NB4 (cell line): ENCODE results near the gene MMP25.

Experiments
- DNase-seq: peaks from one replicate; pipeline ENCODE4 v3.0.0; 2010; ENCODE audit warnings: low read depth
- H3K4me3 ChIP-seq: one replicate; pipeline ENCODE4 v1.5.1; 2011; ENCODE audit warnings: mild to moderate bottlenecking, low read depth, low read length, moderate library complexity
- MYC ChIP-seq: IDR thresholded peaks from 2 replicates; pipeline ENCODE4 v1.6.1; 2011; ENCODE audit warnings: low read depth, low read length
- POLR2A ChIP-seq: IDR thresholded peaks from 2 replicates; pipeline ENCODE4 v1.6.1; 2011; ENCODE audit warnings: mild to moderate bottlenecking; ENCODE audit not compliant: insufficient read length; ENCODE audit errors: extremely low read depth
- TF ChIP-seq, protein P1 (sequence below): IDR thresholded peaks from one replicate; pipeline ENCODE4 v1.5.1; 2012; ENCODE audit warnings: low read depth, low read length
- TF ChIP-seq, protein P2 (sequence below): IDR thresholded peaks from 2 replicates; pipeline ENCODE4 v1.6.1; 2011; ENCODE audit warnings: low read depth, low read length

Gene MMP25

DNA sequence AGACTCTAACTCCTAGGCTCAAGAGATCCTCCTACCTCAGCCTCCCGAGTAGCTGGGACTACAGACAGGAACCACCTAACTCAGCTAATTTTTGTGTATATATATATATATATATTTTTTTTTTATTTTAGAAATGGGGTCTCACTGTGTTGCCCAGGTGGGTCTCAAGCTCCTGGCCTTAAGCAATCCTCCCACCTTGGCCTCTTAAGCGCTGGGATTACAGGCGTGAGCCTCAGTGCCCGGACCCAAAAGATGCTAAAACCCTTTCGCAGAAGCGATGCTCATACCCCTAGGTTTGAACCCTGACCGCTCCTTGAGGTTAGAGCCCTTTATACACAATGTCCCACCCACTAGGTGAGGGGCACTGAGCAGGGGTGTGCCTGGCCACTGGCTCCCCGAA is 35.9 kb upstream of the MMP25 start:
- TF ChIP-seq POLR2A (no peak), MYC (no peak)
- TF ChIP-seq, protein P1, sequence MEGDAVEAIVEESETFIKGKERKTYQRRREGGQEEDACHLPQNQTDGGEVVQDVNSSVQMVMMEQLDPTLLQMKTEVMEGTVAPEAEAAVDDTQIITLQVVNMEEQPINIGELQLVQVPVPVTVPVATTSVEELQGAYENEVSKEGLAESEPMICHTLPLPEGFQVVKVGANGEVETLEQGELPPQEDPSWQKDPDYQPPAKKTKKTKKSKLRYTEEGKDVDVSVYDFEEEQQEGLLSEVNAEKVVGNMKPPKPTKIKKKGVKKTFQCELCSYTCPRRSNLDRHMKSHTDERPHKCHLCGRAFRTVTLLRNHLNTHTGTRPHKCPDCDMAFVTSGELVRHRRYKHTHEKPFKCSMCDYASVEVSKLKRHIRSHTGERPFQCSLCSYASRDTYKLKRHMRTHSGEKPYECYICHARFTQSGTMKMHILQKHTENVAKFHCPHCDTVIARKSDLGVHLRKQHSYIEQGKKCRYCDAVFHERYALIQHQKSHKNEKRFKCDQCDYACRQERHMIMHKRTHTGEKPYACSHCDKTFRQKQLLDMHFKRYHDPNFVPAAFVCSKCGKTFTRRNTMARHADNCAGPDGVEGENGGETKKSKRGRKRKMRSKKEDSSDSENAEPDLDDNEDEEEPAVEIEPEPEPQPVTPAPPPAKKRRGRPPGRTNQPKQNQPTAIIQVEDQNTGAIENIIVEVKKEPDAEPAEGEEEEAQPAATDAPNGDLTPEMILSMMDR, result no peak
- TF ChIP-seq, protein P2, sequence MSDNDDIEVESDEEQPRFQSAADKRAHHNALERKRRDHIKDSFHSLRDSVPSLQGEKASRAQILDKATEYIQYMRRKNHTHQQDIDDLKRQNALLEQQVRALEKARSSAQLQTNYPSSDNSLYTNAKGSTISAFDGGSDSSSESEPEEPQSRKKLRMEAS, result no peak
- no peak overlapping the region for H3K4me3 ChIP-seq
- DNase-seq, result no peak

DNA sequence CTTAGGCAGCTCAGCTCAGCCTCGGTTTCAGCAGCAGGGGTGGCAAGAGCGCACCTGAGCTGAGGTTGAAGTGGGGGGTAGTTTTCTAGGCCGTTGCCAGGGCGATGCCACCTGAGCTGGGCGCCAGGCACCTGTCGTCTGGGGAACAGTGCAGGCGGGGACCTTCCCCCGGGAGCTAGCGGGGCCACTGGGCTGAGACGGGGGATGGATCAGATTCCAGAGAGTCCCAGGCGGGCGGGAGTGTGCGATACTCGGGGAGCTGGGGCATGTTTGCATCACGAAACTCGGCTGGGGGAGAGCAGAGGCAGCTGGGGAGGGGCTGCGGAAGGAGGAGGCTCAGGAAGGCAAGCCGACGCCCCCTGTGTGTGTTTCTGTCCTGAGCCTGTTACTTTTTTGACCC is 34.1 kb upstream of the MMP25 start:
- TF ChIP-seq MYC (no peak), POLR2A (no peak)
- TF ChIP-seq, protein P2, result no peak
- TF ChIP-seq, protein P1, result no peak
- DNase-seq, result no peak
- no peak overlapping the region for H3K4me3 ChIP-seq

DNA sequence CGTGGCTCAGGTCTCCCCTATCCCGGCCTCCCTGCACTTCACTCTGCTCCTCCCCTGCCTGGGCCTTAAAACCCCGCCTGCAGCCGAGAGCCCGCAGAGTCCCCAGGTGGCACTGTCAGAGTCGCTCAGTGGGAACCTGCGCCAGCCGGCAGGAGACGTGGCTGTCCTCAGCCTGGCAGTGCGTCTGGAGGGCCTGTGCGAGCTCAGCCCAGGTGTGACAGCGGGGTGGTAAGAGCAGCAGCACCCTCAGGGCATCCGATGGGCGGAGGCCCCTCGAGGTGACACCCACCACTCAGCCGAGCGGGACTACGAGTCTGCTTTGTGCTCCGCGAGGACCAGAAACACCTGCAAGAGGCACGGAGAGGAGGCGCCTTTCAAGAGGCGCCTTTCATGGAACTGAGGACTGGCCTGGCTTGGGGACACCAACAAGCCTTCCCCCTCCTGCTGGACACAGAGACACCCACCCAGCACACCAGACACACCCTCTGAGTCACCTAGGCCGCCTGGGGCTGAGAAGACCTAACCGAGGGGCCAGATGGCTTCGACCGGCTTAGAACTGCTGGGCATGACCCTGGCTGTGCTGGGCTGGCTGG is 33.4 kb upstream of the MMP25 start, which contains the start of gene CLDN9:
CLDN9 (plus strand) TSS at position 96 of the 593 bp plus-strand sequence; CDS start at position 536, 440 bp downstream.
- H3K4me3 ChIP-seq, result no peak within 1 kb of the TSS
- no peak for DNase-seq
- no peak for TF ChIP-seq MYC

DNA sequence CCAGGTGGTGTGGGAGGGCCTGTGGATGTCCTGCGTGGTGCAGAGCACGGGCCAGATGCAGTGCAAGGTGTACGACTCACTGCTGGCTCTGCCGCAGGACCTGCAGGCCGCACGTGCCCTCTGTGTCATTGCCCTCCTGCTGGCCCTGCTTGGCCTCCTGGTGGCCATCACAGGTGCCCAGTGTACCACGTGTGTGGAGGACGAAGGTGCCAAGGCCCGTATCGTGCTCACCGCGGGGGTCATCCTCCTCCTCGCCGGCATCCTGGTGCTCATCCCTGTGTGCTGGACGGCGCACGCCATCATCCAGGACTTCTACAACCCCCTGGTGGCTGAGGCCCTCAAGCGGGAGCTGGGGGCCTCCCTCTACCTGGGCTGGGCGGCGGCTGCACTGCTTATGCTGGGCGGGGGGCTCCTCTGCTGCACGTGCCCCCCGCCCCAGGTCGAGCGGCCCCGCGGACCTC is 32.8 kb upstream of the MMP25 start:
- no peak for TF ChIP-seq MYC
- TF ChIP-seq, protein P1, result no peak
- TF ChIP-seq POLR2A, result no peak
- TF ChIP-seq, protein P2, result no peak
- H3K4me3 ChIP-seq, result no peak overlapping the region

DNA sequence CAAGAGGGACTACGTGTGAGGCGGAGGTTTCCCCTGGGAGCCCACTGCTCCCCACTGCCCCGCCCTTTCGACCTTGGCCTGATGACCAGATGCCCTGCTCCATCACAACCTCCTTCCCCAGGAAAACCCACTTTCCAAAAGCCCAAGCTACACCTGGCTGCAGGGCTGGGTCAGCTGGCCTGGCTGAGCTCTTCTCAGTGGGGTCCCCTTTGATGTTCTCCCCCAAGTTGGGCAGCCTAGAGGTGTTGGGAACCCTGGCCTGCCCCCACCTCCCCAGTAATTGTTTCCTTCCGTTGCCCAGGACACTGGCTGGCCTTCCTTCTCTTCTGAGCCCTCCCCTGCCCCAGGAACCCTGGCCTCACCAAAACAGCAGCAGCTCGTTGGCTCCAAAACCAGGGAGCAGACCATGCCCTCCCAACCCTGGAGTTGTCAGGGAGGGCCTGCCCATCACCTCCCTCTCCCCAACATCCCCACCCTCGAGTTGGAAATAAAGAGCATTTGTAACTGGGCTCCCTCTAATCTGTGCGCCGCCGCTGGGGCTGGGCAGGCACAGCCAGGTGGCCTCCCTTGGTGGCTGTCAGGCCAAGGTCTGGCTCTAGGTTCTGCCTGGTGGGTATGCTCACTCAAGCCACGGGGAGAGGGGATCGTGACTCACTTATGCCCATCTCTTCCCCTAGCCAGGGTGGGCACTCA is 32.2 kb upstream of the MMP25 start:
- TF ChIP-seq, protein P1, result no peak
- TF ChIP-seq, protein P2, result no peak
- TF ChIP-seq MYC (no peak), POLR2A (no peak)
- no peak for DNase-seq
- H3K4me3 ChIP-seq, result no peak overlapping the region

More for the DNA sequence above, 32.8 kb upstream of the MMP25 start:
- DNase-seq, result no peak

DNA sequence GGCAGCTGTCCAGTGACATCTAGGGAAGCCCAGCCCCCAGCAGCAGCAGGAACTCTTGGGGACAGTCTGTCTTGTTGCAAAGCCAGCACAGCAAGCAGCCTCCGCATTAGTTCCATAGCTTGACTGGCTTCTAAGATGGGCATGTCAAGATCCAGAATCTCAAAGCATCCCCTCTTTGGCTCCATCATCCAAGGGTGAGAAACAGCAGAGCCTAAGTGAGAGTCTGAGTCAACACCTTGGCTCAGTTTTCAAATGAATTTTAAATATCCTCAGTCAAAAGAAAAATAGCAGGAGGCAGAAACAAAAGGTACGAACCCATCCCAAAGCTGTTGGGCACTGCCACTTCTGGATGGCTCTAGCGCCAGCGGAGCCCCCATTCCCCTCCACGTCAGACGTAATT is 31.4 kb upstream of the MMP25 start:
- no peak for TF ChIP-seq POLR2A
- TF ChIP-seq, protein P1, result no peak
- TF ChIP-seq, protein P2, result no peak
- no peak for TF ChIP-seq MYC
- H3K4me3 ChIP-seq, result no peak overlapping the region
- no peak for DNase-seq
